Progenitor cell of endocrine pancreas (in vitro differentiated cells): Measurements from ENCODE around the gene ZSCAN18. TPM values are rescaled to one million over a fixed set of nuclear protein-coding genes. Genes with fewer than 3 reads are reported as not detected.
A peak's percentile ranks its signal among the peaks of the same experiment; 100 is the strongest.

ENCODE experiments used
- DNase-seq: peaks from one replicate; pipeline ENCODE4 v3.0.0; 2021; ENCODE audit warnings: low spot score; ENCODE audit not compliant: unreplicated experiment
- H3K27ac Mint-ChIP-seq: 2 replicates; pipeline ENCODE4 v1.8.0; 2021; ENCODE audit warnings: mild to moderate bottlenecking, moderate library complexity, mixed read lengths
- H3K27me3 Mint-ChIP-seq: 2 replicates; pipeline ENCODE4 v1.8.0; 2021; ENCODE audit warnings: mixed read lengths
- H3K36me3 Mint-ChIP-seq: 2 replicates; pipeline ENCODE4 v1.8.0; 2022; ENCODE audit warnings: mixed read lengths; ENCODE audit not compliant: insufficient read depth
- H3K4me1 Mint-ChIP-seq: 2 replicates; pipeline ENCODE4 v1.8.0; 2021; ENCODE audit warnings: low read depth, mixed read lengths
- H3K4me3 Mint-ChIP-seq: 2 replicates; pipeline ENCODE4 v1.8.0; 2021; ENCODE audit warnings: low read depth, mild to moderate bottlenecking, moderate library complexity, mixed read lengths
- H3K9me3 Mint-ChIP-seq: 2 replicates; pipeline ENCODE4 v1.8.0; 2021; ENCODE audit warnings: low read depth, mixed read lengths
- total RNA-seq: library from RNA; stranded (reverse); gene quantifications from 2 replicates; pipeline ENCODE4 v1.2.1, GENCODE V29; 2021
- TF ChIP-seq, protein P1 (sequence below): fragments of 200-600 bp; sonication (generic); IDR thresholded peaks from one replicate; pipeline ENCODE4 v1.5.0; 2021; ENCODE audit warnings: antibody characterized with exemption, mild to moderate bottlenecking; ENCODE audit not compliant: unreplicated experiment

The ZSCAN18 gene
- total RNA-seq, 1 donor from 2014 or later = 118 TPM

DNA sequence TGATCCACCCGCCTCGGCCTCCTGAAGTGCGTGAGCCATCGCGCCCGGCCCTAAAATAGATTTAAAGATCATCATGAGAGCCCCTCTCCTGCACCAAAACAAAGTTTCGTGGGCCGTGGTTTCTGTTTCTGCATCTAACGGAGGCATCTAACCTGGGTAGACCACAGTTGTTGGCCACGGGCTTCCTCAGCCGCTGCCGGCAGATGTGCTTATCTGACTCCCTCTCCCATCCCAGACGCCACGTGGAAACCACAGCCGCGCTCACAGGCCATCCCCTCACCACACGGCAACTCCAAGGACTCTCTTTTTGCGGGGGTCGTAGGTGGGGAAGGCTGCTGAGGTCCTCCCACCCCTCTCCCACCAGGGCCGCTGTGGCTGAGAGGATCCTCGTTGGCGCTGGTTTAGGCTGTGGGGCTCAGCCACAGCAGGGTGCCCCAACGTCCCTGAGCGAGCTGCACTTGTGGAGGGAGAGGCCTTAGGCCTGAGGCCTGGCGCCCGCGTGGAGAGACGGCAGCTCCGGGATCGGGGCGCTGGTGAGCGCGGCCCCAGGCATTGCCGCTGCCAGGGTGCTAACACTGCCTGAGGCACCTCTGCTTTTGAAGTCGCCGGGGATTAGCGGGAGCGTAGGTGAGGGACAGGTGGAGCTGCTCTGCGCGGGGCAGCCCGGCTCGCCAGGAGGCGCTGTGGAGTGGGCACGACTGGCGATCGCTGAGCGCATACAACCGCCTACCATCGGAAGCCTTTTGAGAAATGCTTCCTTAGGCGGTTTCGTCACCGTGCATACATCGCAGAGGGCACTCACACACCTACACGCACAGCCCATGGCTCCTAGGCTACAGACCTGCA lies 55.3 kb downstream of the ZSCAN18 start:
- Mint-ChIP-seq H3K27me3 (peaks cover 3% of the 10 kb centered on the region), H3K4me1 (peaks cover 4% of the 10 kb centered on the region), H3K9me3 (peaks cover 28% of the 10 kb centered on the region), H3K4me3 (no peak overlapping the region), H3K36me3 (peaks cover 3% of the 10 kb centered on the region), H3K27ac (no peak overlapping the region)
- DNase-seq = no peak
- TF ChIP-seq, protein P1, sequence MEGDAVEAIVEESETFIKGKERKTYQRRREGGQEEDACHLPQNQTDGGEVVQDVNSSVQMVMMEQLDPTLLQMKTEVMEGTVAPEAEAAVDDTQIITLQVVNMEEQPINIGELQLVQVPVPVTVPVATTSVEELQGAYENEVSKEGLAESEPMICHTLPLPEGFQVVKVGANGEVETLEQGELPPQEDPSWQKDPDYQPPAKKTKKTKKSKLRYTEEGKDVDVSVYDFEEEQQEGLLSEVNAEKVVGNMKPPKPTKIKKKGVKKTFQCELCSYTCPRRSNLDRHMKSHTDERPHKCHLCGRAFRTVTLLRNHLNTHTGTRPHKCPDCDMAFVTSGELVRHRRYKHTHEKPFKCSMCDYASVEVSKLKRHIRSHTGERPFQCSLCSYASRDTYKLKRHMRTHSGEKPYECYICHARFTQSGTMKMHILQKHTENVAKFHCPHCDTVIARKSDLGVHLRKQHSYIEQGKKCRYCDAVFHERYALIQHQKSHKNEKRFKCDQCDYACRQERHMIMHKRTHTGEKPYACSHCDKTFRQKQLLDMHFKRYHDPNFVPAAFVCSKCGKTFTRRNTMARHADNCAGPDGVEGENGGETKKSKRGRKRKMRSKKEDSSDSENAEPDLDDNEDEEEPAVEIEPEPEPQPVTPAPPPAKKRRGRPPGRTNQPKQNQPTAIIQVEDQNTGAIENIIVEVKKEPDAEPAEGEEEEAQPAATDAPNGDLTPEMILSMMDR = peak; percentile 26

DNA sequence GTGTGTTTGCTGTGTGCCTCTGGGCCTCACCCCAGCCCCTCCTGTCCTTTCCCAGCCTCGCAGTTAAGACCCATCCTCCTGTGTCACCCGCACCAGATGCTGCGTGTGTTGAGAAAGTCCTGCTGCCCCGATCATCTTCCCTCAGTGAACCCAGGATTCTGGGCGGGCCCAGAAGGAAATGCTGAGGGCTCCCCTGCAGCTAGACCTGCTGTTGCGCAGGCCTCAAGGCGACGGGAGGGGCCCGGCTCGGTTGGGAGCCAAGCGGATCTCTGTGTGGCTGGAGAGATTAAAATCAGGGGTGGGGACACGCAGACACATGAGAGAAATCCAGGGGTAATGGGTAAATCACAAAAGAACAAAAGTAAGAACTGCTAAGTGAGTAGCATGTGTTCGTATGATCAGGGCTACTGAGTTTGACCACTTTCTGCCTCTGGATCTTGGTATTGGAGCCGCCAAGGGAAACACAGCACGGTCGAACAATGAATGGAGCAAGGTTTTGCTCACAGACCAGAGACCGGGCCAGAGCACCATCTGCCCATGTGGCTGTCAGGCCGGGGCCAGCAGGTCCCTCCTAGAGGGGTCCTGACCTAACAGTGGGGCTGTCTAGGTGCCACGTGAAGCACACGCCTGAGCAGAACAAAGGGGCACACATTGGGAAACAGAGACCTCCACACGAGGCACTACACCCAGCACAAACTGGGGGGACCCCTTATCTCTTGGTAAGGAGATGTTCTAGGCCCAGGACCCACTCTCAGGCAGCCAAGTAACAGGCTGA lies 57.1 kb downstream of the ZSCAN18 start:
- DNase-seq = no peak
- Mint-ChIP-seq H3K36me3 (peaks cover 11% of the 10 kb centered on the region), H3K4me3 (no peak overlapping the region), H3K27me3 (peaks cover 3% of the 10 kb centered on the region), H3K4me1 (peaks cover 4% of the 10 kb centered on the region), H3K27ac (no peak overlapping the region), H3K9me3 (peaks cover 24% of the 10 kb centered on the region)
- TF ChIP-seq, protein P1 = no peak

DNA sequence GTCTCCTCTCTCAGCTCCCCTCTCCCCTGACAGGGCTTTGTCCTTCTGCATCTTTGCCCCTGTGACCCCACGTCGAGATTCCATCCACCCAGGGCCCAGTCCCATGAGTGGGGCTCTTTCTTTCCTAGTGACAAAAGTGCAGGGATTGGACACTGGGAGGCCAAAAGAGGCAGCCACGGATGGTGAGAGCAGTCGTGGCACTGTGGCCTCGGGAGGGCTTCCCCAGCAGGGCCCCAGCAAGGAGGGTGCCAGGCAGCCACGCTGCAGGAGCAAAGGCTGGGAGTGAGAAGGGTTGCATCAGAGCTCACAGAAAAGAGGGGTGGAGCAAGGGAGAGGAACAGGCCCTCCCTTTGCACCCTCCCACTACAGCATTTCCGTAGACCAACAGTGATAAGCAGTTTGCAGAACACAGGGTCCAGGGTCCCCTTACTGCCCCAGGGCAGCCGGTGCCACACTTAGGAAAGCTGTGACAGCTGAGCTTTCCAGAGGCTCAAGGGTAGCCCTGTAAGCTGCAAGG lies 59.3 kb downstream of the ZSCAN18 start:
- Mint-ChIP-seq H3K27me3 (peaks cover 3% of the 10 kb centered on the region), H3K4me1 (peaks cover 5% of the 10 kb centered on the region), H3K9me3 (peaks cover 26% of the 10 kb centered on the region), H3K36me3 (peaks cover 14% of the 10 kb centered on the region), H3K4me3 (no peak overlapping the region), H3K27ac (peak overlapping the region; percentile 41)
- no peak for DNase-seq
- TF ChIP-seq, protein P1 = no peak

DNA sequence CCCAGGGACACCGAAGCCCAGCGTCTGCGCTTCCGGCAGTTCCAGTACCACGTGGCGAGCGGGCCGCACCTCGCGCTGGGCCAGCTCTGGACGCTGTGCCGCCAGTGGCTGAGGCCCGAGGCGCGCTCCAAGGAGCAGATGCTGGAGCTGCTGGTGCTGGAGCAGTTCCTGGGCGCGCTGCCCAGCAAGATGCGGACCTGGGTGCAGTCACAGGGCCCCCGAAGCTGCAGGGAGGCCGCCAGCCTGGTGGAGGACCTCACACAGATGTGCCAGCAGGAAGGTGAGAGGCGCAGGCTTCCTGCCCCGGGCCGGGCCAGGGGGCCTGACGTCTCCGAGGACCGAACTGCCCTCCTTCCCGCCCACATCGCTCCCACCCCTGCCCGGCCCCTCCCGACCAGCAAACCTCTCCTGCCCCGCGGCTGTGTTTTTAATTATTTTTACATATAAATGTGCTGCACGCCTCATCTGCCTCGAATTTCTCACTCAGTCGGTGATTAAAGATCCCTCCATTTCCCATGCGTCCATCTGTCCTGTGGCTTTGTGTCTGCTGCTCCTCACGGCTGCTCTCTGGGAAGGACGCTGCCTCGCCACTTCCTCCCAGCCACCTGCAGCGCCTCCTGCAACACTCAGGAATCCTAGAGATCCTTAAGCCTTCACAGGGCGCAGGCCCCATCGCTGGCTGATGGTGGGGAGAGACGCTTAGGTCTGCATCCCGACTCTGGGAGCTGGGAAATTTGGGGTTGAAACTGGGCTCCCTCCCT lies 59.9 kb downstream of the ZSCAN18 start:
- Mint-ChIP-seq H3K27me3 (peaks cover 3% of the 10 kb centered on the region), H3K9me3 (peaks cover 23% of the 10 kb centered on the region), H3K36me3 (peaks cover 14% of the 10 kb centered on the region), H3K27ac (peak overlapping the region; percentile 41), H3K4me1 (peaks cover 5% of the 10 kb centered on the region), H3K4me3 (peak overlapping the region; percentile 50)
- TF ChIP-seq, protein P1 = no peak
- no peak for DNase-seq
